Measurements from ENCODE around the gene SLC13A1. TPM values are rescaled to one million over a fixed set of nuclear protein-coding genes. Genes with fewer than 3 reads are reported as not detected.

Gene SLC13A1
- total and polyA plus RNA-seq, 2 experiments from 2014 or later, result not detected

- Histone ChIP-seq H3K4me3 (no peak overlapping the region), H3K27ac (ENCODE audit: low read depth) (no peak overlapping the region), H3K27me3 (ENCODE audit: insufficient read depth) (no peaks in the 10 kb centered on the region), H3K4me1 (ENCODE audit: insufficient read depth) (peaks cover 21% of the 10 kb centered on the region), H3F3A (replicated peaks; ENCODE audit: low read depth) (no peaks in the 10 kb centered on the region), H3K9me2 (ENCODE audit: insufficient read depth) (no peaks in the 10 kb centered on the region), H3K79me2 (replicated peaks; ENCODE audit: insufficient read depth) (no peaks in the 10 kb centered on the region), H3K4me2 (no peak overlapping the region), H2AFZ (no peak overlapping the region), H3K36me3 (ENCODE audit: insufficient read depth) (no peaks in the 10 kb centered on the region), H4K20me1 (replicated peaks; ENCODE audit: insufficient read depth) (no peaks in the 10 kb centered on the region)
- ATAC-seq (no peak), DNase-seq (ENCODE audit: low spot score) (no peak)
- TF ChIP-seq ZNF331 (CRISPR knock-in tag; IDR thresholded peaks at IDR 0.05; ENCODE audit: low read depth) (no peak), ZNF114 (CRISPR knock-in tag; IDR thresholded peaks at IDR 0.05) (no peak), ETS1 (IDR thresholded peaks at IDR 0.05) (no peak), NANOG (IDR thresholded peaks at IDR 0.05; ENCODE audit: borderline replicate concordance) (no peak), EZH2 (IDR thresholded peaks at IDR 0.05; ENCODE audit: low read depth, unreplicated experiment) (no peak), STAT1 (IDR thresholded peaks at IDR 0.05; ENCODE audit: unreplicated experiment) (no peak), REST (IDR thresholded peaks at IDR 0.05; ENCODE audit: unreplicated experiment) (no peak), JUNB (IDR thresholded peaks at IDR 0.05; ENCODE audit: unreplicated experiment) (no peak), ZNF462 (CRISPR knock-in tag; IDR thresholded peaks at IDR 0.05) (no peak), CTCF (conservative IDR thresholded peaks at IDR 0.05; ENCODE audit: low read depth in 2 of 2) (no peak), CREB1 (CRISPR knock-in tag; IDR thresholded peaks at IDR 0.05; ENCODE audit: low read depth) (no peak), EZH2phosphoT487 (IDR thresholded peaks at IDR 0.05; ENCODE audit: unreplicated experiment) (no peak), POLR2AphosphoS5 (IDR thresholded peaks at IDR 0.05; ENCODE audit: low read depth) (no peak)
- no peak overlapping the region for H3K27ac Mint-ChIP-seq
- peaks cover 25% of the 10 kb centered on the region for H3K4me1 Mint-ChIP-seq
- no peaks in the 10 kb centered on the region for H3K9me3 Mint-ChIP-seq
- H3K36me3 Mint-ChIP-seq (ENCODE audit: low read depth), result no peaks in the 10 kb centered on the region
- H3K27me3 Mint-ChIP-seq (ENCODE audit: insufficient read depth, low read depth, poor library complexity), result no peaks in the 10 kb centered on the region
- no peak overlapping the region for H3K4me3 Mint-ChIP-seq
These were observed 84.4 kb downstream of the SLC13A1 start for GRCh38 chr7:123115331-123115730.

Data from GM23338 (cell line).